HepG2 (cell line): ENCODE results near the gene SNX21. TPM values are rescaled to one million over a fixed set of nuclear protein-coding genes. Genes with fewer than 3 reads are reported as not detected.

Experiments
- AKNA ChIP-seq: sonication (generic); formaldehyde crosslinking; IDR thresholded peaks from 2 replicates; pipeline ENCODE4 v1.4.0; 2020; ENCODE audit warnings: missing genetic modification reagents, borderline replicate concordance
- CERS6 ChIP-seq: sonication (generic); formaldehyde crosslinking; IDR thresholded peaks from 2 replicates; pipeline ENCODE4 v1.5.0; 2020; ENCODE audit warnings: missing genetic modification reagents
- E2F2 ChIP-seq: sonication (generic); formaldehyde crosslinking; IDR thresholded peaks from 2 replicates; pipeline ENCODE4 v1.4.0; 2020; ENCODE audit warnings: missing genetic modification reagents, borderline replicate concordance
- FOXP4 ChIP-seq: sonication (generic); formaldehyde crosslinking; IDR thresholded peaks from 2 replicates; pipeline ENCODE4 v1.4.0; 2020; ENCODE audit warnings: missing genetic modification reagents
- HDAC1 ChIP-seq: sonication (generic); formaldehyde crosslinking; IDR thresholded peaks from 2 replicates; pipeline ENCODE4 v1.5.1; 2020; ENCODE audit warnings: mild to moderate bottlenecking, missing genetic modification reagents
- MBD4 ChIP-seq: IDR thresholded peaks from 2 replicates; pipeline ENCODE4 v1.6.1; 2012; ENCODE audit warnings: low read length, inconsistent platforms, borderline replicate concordance
- MED1 ChIP-seq: sonication (generic); formaldehyde crosslinking; IDR thresholded peaks from 2 replicates; pipeline ENCODE4 v1.4.0; 2020; ENCODE audit warnings: missing genetic modification reagents
- MTF2 ChIP-seq: sonication (generic); formaldehyde crosslinking; IDR thresholded peaks from 2 replicates; pipeline ENCODE4 v1.5.0; 2020; ENCODE audit warnings: missing genetic modification reagents, borderline replicate concordance
- RXRB ChIP-seq: IDR thresholded peaks from 2 replicates; pipeline ENCODE4 v1.6.1; 2016; ENCODE audit warnings: borderline replicate concordance, missing genetic modification reagents, missing compliant biosample characterization
- TEF ChIP-seq: sonication (generic); formaldehyde crosslinking; IDR thresholded peaks from 2 replicates; pipeline ENCODE4 v1.5.0; 2020; ENCODE audit warnings: missing genetic modification reagents
- YEATS2 ChIP-seq: sonication (generic); formaldehyde crosslinking; IDR thresholded peaks from 2 replicates; pipeline ENCODE4 v1.4.0; 2020; ENCODE audit warnings: missing genetic modification reagents, borderline replicate concordance
- ZNF503 ChIP-seq: sonication (generic); formaldehyde crosslinking; IDR thresholded peaks from 2 replicates; pipeline ENCODE4 v1.4.0; 2020; ENCODE audit warnings: missing genetic modification reagents
- ZNF780A ChIP-seq: sonication (generic); formaldehyde crosslinking; IDR thresholded peaks from 2 replicates; pipeline ENCODE4 v1.8.0; 2022; ENCODE audit warnings: mild to moderate bottlenecking, missing genetic modification reagents, moderate library complexity
- ZNF788 ChIP-seq: sonication (generic); formaldehyde crosslinking; IDR thresholded peaks from 2 replicates; pipeline ENCODE4 v1.5.0; 2020; ENCODE audit warnings: mild to moderate bottlenecking, missing genetic modification reagents, borderline replicate concordance
- polyA plus RNA-seq, 8 experiments: library from polyadenylated mRNA; depleted of rRNA in 3 of 8; stranded (reverse) in 7 of 8; unstranded in 1 of 8; fragments of >200 nt; fragmentation: Illumina TruSeq in 4 of 8; extraction: Trizol in 4 of 8; gene quantifications; 2 replicates each; pipeline versions ENCODE4 v1.2.1 to v1.2.3, GENCODE V29; 2011 to 2016; ENCODE audit warnings: low read depth in 4 of 8, missing spikeins in 1 of 8, mixed read lengths in 1 of 8; ENCODE audit not compliant: insufficient read depth in 1 of 8
- total RNA-seq, 5 experiments: library from RNA; depleted of rRNA; stranded (reverse); fragments of >200 nt; fragmentation: Illumina TruSeq; extraction: Trizol; gene quantifications; 2 replicates each; pipeline ENCODE4 v1.2.3, GENCODE V29; 2016; ENCODE audit warnings: low read depth in 1 of 5

Gene SNX21
- total and polyA plus RNA-seq, 2 of the 13 experiments (the other 11 are each of a cell fraction or from before 2014, with no cell fraction given), result 7.7 to 12.8 TPM

GRCh38 chr20:45823949-45824835, 9.4 kb upstream of the SNX21 start (continued):
- TF ChIP-seq FOXP4 (CRISPR knock-in tag), result no peak
- TF ChIP-seq MTF2 (CRISPR knock-in tag), result no peak
- no peak for TF ChIP-seq CERS6 (CRISPR knock-in tag)
- no peak for TF ChIP-seq E2F2 (CRISPR knock-in tag)
- TF ChIP-seq TEF (CRISPR knock-in tag), result no peak
- TF ChIP-seq YEATS2 (CRISPR knock-in tag), result peak; percentile 64; the same call in 1 of the 2 replicates
- TF ChIP-seq ZNF780A (CRISPR knock-in tag), result no peak
- no peak for TF ChIP-seq MED1 (CRISPR knock-in tag)
- 0 out of 2 replicates have a peak, but pooled peaks have one; percentile 48 for TF ChIP-seq RXRB (CRISPR knock-in tag)
- TF ChIP-seq AKNA (CRISPR knock-in tag), result no peak
- no peak for TF ChIP-seq ZNF503 (CRISPR knock-in tag)
- TF ChIP-seq MBD4, result no peak
- no peak for TF ChIP-seq HDAC1 (CRISPR knock-in tag)
- TF ChIP-seq ZNF788, result peak; percentile 43; the same call in 1 of the 2 replicates
